WTC11 (cell line): ENCODE results near the gene NLGN4X. TPM values are rescaled to one million over a fixed set of nuclear protein-coding genes. Genes with fewer than 3 reads are reported as not detected.

Experiments used
- ATAC-seq: fragments of 200-7000 bp; cut with Tn5 transposase; 2 replicates; pipeline ENCODE4 v1.10.0; 2021; ENCODE audit warnings: mild to moderate bottlenecking, moderate library complexity
- CTCF ChIA-PET: fragments of 300-600 bp; sonication (Branson Sonifier 250); formaldehyde crosslinking; loops from one replicate; lab custom pipeline; 2021; ENCODE audit warnings: antibody characterized with exemption; lab: Charles Lee
- POLR2A ChIA-PET: fragments of 350-600 bp; sonication (Branson Sonifier 250); formaldehyde crosslinking; loops from one replicate; lab custom pipeline; 2021; ENCODE audit warnings: antibody characterized with exemption; lab: Charles Lee
- DNase-seq: peaks from one replicate; pipeline ENCODE4 v3.0.0; 2021; ENCODE audit warnings: low spot score
- H3K27ac Mint-ChIP-seq: 2 replicates; pipeline ENCODE4 v1.8.0; 2021; ENCODE audit warnings: mixed read lengths
- H3K27me3 Mint-ChIP-seq: 2 replicates; pipeline ENCODE4 v1.8.0; 2021; ENCODE audit warnings: low read depth, mild to moderate bottlenecking, moderate library complexity, mixed read lengths
- H3K36me3 Mint-ChIP-seq: 2 replicates; pipeline ENCODE4 v1.8.0; 2021; ENCODE audit warnings: mixed read lengths
- H3K4me1 Mint-ChIP-seq: 2 replicates; pipeline ENCODE4 v1.8.0; 2022; ENCODE audit warnings: mixed read lengths
- H3K4me3 Mint-ChIP-seq: 2 replicates; pipeline ENCODE4 v1.8.0; 2021; ENCODE audit warnings: mild to moderate bottlenecking, moderate library complexity, mixed read lengths
- H3K9me3 Mint-ChIP-seq: 2 replicates; pipeline ENCODE4 v1.8.0; 2021; ENCODE audit warnings: mixed read lengths
- ATF1 ChIP-seq: sonication (generic); formaldehyde crosslinking; IDR thresholded peaks from 2 replicates; pipeline ENCODE4 v1.8.1; 2023; ENCODE audit warnings: mild to moderate bottlenecking, moderate library complexity, missing genetic modification reagents
- ATF3 ChIP-seq: sonication (generic); formaldehyde crosslinking; conservative IDR thresholded peaks from 2 replicates; pipeline ENCODE4 v1.8.1; 2022; ENCODE audit warnings: mild to moderate bottlenecking, missing genetic modification reagents
- CBFB ChIP-seq: sonication (generic); formaldehyde crosslinking; IDR thresholded peaks from 2 replicates; pipeline ENCODE4 v1.8.1; 2022; ENCODE audit warnings: mild to moderate bottlenecking, low read depth, missing genetic modification reagents
- E2F1 ChIP-seq: sonication (generic); formaldehyde crosslinking; IDR thresholded peaks from 2 replicates; pipeline ENCODE4 v1.8.0; 2022; ENCODE audit warnings: mild to moderate bottlenecking, missing genetic modification reagents
- ESRRA ChIP-seq: sonication (generic); formaldehyde crosslinking; IDR thresholded peaks from 2 replicates; pipeline ENCODE4 v1.8.1; 2022; ENCODE audit warnings: mild to moderate bottlenecking, missing genetic modification reagents, borderline replicate concordance
- ETV6 ChIP-seq: sonication (generic); formaldehyde crosslinking; IDR thresholded peaks from 2 replicates; pipeline ENCODE4 v1.8.1; 2022; ENCODE audit warnings: mild to moderate bottlenecking, missing genetic modification reagents
- GABPB1 ChIP-seq: sonication (generic); formaldehyde crosslinking; IDR thresholded peaks from 2 replicates; pipeline ENCODE4 v1.8.1; 2023; ENCODE audit warnings: mild to moderate bottlenecking, missing genetic modification reagents
- MYBL2 ChIP-seq: sonication (generic); formaldehyde crosslinking; IDR thresholded peaks from 2 replicates; pipeline ENCODE4 v1.8.1; 2023; ENCODE audit warnings: mild to moderate bottlenecking, moderate library complexity, missing genetic modification reagents
- NFATC4 ChIP-seq: fragments of 250-450 bp; sonication (Bioruptor Pico); IDR thresholded peaks from 2 replicates; pipeline ENCODE4 v1.9.0; 2021; ENCODE audit warnings: mild to moderate bottlenecking
- NFE2L1 ChIP-seq: sonication (generic); formaldehyde crosslinking; IDR thresholded peaks from 2 replicates; pipeline ENCODE4 v1.8.1; 2023; ENCODE audit warnings: missing genetic modification reagents
- SMAD4 ChIP-seq: sonication (generic); formaldehyde crosslinking; IDR thresholded peaks from 2 replicates; pipeline ENCODE4 v1.8.0; 2022; ENCODE audit warnings: mild to moderate bottlenecking, missing genetic modification reagents
- TP53 ChIP-seq: sonication (generic); formaldehyde crosslinking; IDR thresholded peaks from 2 replicates; pipeline ENCODE4 v1.8.1; 2023; ENCODE audit warnings: mild to moderate bottlenecking, missing genetic modification reagents
- USF1 ChIP-seq: sonication (generic); formaldehyde crosslinking; IDR thresholded peaks from 2 replicates; pipeline ENCODE4 v1.8.0; 2022; ENCODE audit warnings: mild to moderate bottlenecking, missing genetic modification reagents
- ZBTB21 ChIP-seq: sonication (generic); formaldehyde crosslinking; IDR thresholded peaks from 2 replicates; pipeline ENCODE4 v1.8.1; 2023; ENCODE audit warnings: mild to moderate bottlenecking, missing genetic modification reagents, borderline replicate concordance
- ZNF138 ChIP-seq: sonication (generic); formaldehyde crosslinking; conservative IDR thresholded peaks from 2 replicates; pipeline ENCODE4 v1.8.1; 2022; ENCODE audit warnings: mild to moderate bottlenecking, moderate library complexity, missing genetic modification reagents
- ZNF232 ChIP-seq: sonication (generic); formaldehyde crosslinking; IDR thresholded peaks from 2 replicates; pipeline ENCODE4 v1.8.0; 2022; ENCODE audit warnings: mild to moderate bottlenecking, missing genetic modification reagents
- ZNF317 ChIP-seq: sonication (generic); formaldehyde crosslinking; IDR thresholded peaks from 2 replicates; pipeline ENCODE4 v1.8.1; 2023; ENCODE audit warnings: low read depth, mild to moderate bottlenecking, moderate library complexity, missing genetic modification reagents, borderline replicate concordance
- ZNF671 ChIP-seq: fragments of 250-450 bp; sonication (Bioruptor Pico); IDR thresholded peaks from 2 replicates; pipeline ENCODE4 v1.8.0; 2021; ENCODE audit warnings: mild to moderate bottlenecking
- total RNA-seq: library from RNA; stranded (reverse); gene quantifications from 3 replicates; pipeline ENCODE4 v1.2.3, GENCODE V29; 2021
- TF ChIP-seq, protein P1 (sequence below): fragments of 250-450 bp; sonication (Bioruptor Pico); IDR thresholded peaks from 2 replicates; pipeline ENCODE4 v1.9.0; 2021; ENCODE audit warnings: mild to moderate bottlenecking, borderline replicate concordance
- TF ChIP-seq, protein P2 (sequence below): sonication (generic); formaldehyde crosslinking; IDR thresholded peaks from 2 replicates; pipeline ENCODE4 v1.8.1; 2023; ENCODE audit warnings: mild to moderate bottlenecking, missing genetic modification reagents, moderate library complexity
- TF ChIP-seq, protein P3 (sequence below): fragments of 250-450 bp; sonication (Bioruptor Pico); IDR thresholded peaks from 2 replicates; pipeline ENCODE4 v1.9.0; 2021; ENCODE audit warnings: mild to moderate bottlenecking

The NLGN4X gene
- total RNA-seq, 1 experiment from 2014 or later: 53.8 TPM

DNA sequence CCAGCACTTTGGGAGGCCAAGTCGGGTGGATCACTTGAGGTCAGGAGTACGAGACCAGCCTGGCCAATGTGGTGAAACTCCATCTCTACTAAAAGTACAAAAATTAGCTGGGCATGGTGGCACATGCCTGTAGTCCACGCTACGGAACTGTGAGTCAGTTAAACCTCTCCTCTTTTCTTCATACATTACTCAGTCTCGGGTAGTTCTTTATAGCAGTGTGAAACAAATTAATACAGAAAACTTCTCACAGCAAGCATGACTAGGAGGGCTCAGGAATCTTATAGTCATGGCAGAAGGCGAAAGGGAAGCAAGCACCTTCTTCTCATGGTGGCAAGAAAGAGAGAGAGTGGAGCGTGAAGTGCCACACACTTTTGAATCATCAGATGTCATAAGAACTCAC lies 358.9 kb downstream of the NLGN4X start:
- Mint-ChIP-seq H3K27ac (0 out of 2 replicates have a peak overlapping the region, but pooled peaks have one; percentile 49), H3K27me3 (no peaks in the 10 kb centered on the region), H3K4me1 (peaks cover 27% of the 10 kb centered on the region), H3K4me3 (no peak overlapping the region), H3K9me3 (peaks cover 5% of the 10 kb centered on the region), H3K36me3 (no peaks in the 10 kb centered on the region)
- ATAC-seq (no peak), DNase-seq (no peak)
- ChIA-PET CTCF (no interaction called here), POLR2A (no interaction called here)
- TF ChIP-seq ATF1 (CRISPR knock-in tag) (no peak), TP53 (CRISPR knock-in tag) (no peak), ESRRA (CRISPR knock-in tag) (no peak), NFE2L1 (CRISPR knock-in tag) (no peak), GABPB1 (CRISPR knock-in tag) (no peak), ZNF671 (CRISPR knock-in tag) (no peak), USF1 (no peak), MYBL2 (no peak), ETV6 (CRISPR knock-in tag) (no peak), ZNF138 (CRISPR knock-in tag) (no peak), ZNF232 (CRISPR knock-in tag) (no peak), NFATC4 (CRISPR knock-in tag) (no peak), CBFB (CRISPR knock-in tag) (no peak)
- TF ChIP-seq, protein P1, sequence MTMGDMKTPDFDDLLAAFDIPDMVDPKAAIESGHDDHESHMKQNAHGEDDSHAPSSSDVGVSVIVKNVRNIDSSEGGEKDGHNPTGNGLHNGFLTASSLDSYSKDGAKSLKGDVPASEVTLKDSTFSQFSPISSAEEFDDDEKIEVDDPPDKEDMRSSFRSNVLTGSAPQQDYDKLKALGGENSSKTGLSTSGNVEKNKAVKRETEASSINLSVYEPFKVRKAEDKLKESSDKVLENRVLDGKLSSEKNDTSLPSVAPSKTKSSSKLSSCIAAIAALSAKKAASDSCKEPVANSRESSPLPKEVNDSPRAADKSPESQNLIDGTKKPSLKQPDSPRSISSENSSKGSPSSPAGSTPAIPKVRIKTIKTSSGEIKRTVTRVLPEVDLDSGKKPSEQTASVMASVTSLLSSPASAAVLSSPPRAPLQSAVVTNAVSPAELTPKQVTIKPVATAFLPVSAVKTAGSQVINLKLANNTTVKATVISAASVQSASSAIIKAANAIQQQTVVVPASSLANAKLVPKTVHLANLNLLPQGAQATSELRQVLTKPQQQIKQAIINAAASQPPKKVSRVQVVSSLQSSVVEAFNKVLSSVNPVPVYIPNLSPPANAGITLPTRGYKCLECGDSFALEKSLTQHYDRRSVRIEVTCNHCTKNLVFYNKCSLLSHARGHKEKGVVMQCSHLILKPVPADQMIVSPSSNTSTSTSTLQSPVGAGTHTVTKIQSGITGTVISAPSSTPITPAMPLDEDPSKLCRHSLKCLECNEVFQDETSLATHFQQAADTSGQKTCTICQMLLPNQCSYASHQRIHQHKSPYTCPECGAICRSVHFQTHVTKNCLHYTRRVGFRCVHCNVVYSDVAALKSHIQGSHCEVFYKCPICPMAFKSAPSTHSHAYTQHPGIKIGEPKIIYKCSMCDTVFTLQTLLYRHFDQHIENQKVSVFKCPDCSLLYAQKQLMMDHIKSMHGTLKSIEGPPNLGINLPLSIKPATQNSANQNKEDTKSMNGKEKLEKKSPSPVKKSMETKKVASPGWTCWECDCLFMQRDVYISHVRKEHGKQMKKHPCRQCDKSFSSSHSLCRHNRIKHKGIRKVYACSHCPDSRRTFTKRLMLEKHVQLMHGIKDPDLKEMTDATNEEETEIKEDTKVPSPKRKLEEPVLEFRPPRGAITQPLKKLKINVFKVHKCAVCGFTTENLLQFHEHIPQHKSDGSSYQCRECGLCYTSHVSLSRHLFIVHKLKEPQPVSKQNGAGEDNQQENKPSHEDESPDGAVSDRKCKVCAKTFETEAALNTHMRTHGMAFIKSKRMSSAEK: no peak
- TF ChIP-seq, protein P2, sequence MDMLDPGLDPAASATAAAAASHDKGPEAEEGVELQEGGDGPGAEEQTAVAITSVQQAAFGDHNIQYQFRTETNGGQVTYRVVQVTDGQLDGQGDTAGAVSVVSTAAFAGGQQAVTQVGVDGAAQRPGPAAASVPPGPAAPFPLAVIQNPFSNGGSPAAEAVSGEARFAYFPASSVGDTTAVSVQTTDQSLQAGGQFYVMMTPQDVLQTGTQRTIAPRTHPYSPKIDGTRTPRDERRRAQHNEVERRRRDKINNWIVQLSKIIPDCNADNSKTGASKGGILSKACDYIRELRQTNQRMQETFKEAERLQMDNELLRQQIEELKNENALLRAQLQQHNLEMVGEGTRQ (CRISPR knock-in tag): no peak
- TF ChIP-seq, protein P3, sequence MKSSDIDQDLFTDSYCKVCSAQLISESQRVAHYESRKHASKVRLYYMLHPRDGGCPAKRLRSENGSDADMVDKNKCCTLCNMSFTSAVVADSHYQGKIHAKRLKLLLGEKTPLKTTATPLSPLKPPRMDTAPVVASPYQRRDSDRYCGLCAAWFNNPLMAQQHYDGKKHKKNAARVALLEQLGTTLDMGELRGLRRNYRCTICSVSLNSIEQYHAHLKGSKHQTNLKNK: no peak

DNA sequence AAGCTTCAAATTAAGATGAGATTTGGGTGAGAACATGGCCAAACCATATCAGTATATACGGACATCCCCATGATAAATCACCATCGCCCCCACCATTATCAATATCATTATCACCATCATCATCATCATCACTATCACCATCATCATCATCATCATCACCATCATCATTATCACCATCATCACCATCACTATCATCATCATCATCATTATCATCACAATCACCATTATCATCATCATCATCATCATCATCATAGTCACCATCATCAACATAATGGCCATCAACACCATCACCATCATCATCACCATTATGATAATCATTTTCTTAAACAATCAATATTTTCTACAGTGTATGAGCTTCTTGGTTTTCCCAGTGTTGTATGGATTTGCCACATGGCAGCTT lies 360.9 kb downstream of the NLGN4X start:
- no peak for DNase-seq
- ChIA-PET POLR2A (no interaction called here), CTCF (no interaction called here)
- H3K4me3 Mint-ChIP-seq: no peak overlapping the region
- no peaks in the 10 kb centered on the region for H3K27me3 Mint-ChIP-seq
- H3K27ac Mint-ChIP-seq: no peak overlapping the region
- no peaks in the 10 kb centered on the region for H3K36me3 Mint-ChIP-seq
- TF ChIP-seq SMAD4 (CRISPR knock-in tag): no peak
- TF ChIP-seq, all 79 proteins: peak for 0
- peaks cover 7% of the 10 kb centered on the region for H3K4me1 Mint-ChIP-seq
- peaks cover 9% of the 10 kb centered on the region for H3K9me3 Mint-ChIP-seq
- ATAC-seq: no peak

GRCh38 chrX:5857232-5857631 lies 371.4 kb downstream of the NLGN4X start:
- DNase-seq: no peak
- H3K27me3 Mint-ChIP-seq: no peaks in the 10 kb centered on the region
- TF ChIP-seq ATF3 (no peak), NFATC4 (CRISPR knock-in tag) (no peak), ZNF317 (no peak), ZBTB21 (CRISPR knock-in tag) (no peak), E2F1 (no peak)
- TF ChIP-seq, all 79 proteins: peak for 0
- no peaks in the 10 kb centered on the region for H3K9me3 Mint-ChIP-seq
- H3K4me3 Mint-ChIP-seq: no peak overlapping the region
- H3K36me3 Mint-ChIP-seq: no peaks in the 10 kb centered on the region
- no peak for ATAC-seq
- H3K27ac Mint-ChIP-seq: no peak overlapping the region
- peaks cover 8% of the 10 kb centered on the region for H3K4me1 Mint-ChIP-seq
- POLR2A ChIA-PET: no interaction called here
- CTCF ChIA-PET: no interaction called here
